GM13976 (cell line): Measurements from ENCODE around the gene ULK3.
A peak's percentile ranks its signal among the peaks of the same experiment; 100 is the strongest.

Experiments used
- DNase-seq: peaks from one replicate; pipeline ENCODE4 v3.0.0; 2012; ENCODE audit warnings: low spot score
- in situ Hi-C: fragments of 300-500 bp; cut with MboI; formaldehyde crosslinking; loops from one replicate; pipeline ENCODE4 v1.12.0; 2022; ENCODE audit warnings: low sequenced_read_pairs, mixed read lengths, inconsistent platforms; ENCODE audit not compliant: unreplicated experiment
- TF ChIP-seq, protein P1 (sequence below): IDR thresholded peaks from 2 replicates; pipeline ENCODE4 v1.5.1; 2012; ENCODE audit warnings: borderline replicate concordance, mild to moderate bottlenecking; ENCODE audit not compliant: insufficient read depth; ENCODE audit errors: extremely low read depth, missing control alignments, control extremely low read depth

ULK3 gene

DNA sequence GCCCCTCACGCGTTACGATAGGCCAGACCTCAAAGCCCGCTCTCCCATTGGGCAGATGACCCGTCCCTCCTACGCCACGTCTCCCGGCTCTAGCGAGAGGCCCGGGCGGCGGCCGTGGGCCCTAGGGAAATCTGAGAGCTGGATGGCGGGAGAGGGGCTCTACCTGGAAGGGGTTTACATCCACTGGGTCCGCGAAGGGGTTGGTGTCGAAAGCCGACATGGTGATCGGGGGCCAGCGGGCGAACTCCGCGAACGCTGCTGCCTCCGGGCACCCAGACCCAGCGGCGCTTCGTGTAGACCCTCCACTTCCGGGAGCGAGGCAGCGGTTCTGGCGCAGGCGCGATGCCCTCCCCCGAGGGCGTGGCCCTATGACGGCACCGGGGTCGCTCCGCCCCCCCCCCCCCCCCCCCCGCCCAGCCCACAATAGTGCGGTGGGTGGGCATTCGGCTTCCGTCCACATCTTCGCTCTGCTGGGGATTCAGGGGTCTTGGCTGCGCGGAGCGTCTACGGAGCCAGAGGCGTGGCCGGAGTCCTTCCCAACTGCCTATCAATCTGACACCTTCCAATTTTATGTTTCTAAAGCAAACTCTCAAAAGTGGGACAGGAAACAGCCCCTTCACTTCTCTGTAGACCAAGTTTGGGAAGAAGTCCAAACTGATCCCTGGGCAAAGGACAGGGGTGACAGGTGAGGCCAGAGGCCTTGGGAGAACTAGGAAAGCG is 30.2 kb upstream of the ULK3 start, which contains the start of gene SCAMP2:
Gene SCAMP2 (minus strand): TSS at position 330 of the 720 bp plus-strand sequence. CDS start 110 bp downstream, at position 220.
- in situ Hi-C loops: no loop called here
- TF ChIP-seq, protein P1, sequence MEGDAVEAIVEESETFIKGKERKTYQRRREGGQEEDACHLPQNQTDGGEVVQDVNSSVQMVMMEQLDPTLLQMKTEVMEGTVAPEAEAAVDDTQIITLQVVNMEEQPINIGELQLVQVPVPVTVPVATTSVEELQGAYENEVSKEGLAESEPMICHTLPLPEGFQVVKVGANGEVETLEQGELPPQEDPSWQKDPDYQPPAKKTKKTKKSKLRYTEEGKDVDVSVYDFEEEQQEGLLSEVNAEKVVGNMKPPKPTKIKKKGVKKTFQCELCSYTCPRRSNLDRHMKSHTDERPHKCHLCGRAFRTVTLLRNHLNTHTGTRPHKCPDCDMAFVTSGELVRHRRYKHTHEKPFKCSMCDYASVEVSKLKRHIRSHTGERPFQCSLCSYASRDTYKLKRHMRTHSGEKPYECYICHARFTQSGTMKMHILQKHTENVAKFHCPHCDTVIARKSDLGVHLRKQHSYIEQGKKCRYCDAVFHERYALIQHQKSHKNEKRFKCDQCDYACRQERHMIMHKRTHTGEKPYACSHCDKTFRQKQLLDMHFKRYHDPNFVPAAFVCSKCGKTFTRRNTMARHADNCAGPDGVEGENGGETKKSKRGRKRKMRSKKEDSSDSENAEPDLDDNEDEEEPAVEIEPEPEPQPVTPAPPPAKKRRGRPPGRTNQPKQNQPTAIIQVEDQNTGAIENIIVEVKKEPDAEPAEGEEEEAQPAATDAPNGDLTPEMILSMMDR: no peak
- DNase-seq: peak; percentile 97

DNA sequence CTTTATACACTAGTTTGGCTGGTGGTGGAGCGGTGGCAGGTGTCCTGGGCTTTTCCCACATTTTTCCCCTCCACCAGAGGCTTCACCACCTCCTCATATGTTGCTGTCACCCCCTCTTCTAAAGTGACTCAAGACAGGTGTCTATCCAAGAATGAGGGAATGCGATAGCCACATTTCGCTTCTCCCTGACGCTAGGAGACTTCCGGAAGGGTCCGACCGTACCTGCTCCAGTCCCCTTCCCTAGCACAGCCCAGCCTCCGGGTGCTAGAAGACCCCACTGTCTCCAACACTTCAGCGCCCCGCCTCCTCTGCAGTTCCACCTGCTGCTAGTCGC is 29.7 kb upstream of the ULK3 start:
- TF ChIP-seq, protein P1: no peak
- DNase-seq: no peak
- in situ Hi-C loops: no loop called here

DNA sequence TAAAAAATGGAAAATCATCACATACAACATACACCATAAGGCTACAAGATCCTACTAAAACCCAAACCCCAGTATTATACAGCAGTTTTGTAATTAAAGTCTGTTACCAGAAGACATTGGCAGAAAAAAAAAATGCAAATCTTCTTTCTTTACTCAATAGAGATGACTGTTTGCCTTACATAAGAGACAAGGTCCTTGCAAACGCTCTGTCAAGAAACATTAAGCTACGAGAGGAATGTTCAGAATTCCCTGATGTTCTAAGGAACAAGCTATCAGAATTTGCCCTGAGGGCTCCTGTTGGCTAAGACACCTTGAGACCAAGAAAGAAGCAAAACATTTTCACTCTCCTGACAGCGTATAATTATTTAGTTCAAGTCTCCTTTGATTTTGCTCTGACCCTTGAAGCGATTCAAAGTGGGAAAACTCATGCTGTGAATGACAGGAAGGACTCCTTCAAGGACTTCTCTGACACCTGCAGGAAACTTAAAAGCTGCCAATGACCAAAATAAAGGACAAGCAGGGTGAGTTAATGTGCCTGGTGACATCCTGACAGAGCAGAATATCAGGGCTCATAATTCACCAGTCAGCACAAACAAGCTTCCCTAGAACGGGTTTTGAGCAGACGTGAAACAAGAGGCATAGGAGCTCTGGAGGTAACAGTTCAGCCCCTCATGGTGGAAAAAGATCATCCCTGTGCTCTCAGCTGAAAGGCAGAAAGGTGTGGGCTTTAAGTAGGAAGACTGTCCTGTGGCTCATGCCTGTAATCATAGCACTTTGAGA is 27.7 kb upstream of the ULK3 start:
- DNase-seq: no peak
- TF ChIP-seq, protein P1: no peak
- in situ Hi-C loops: no loop called here

DNA sequence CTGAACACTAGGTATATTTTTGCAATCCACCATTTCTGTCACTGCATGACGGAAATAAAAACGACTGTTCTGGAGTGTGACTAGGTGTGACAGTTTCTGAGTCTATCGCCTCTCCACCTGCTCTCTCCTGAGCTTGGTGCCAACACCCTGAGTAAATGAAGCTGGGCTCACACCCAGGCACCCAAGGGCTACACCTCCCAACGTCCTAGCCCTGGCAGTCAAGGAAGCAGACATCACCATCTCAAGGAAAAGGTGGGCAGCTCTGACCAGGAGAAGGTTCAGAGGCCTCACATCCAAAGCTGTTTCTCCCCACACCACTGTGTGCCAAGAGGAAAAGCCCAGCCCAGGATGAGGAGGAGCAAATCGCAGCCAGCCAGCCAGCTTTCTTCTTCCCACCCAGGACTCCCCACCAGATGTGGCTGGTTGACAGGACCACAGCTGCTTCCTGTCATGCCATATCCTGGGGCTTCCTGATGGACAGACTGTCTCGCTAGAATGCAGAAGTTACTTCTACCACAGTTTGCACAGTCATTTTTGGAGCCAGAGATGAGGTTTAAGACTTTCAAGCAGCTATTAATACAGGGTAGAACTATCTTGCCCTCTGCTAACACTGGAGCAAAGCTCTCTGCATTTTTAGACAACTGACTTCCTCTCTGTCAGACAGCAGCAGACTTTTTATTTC is 26.9 kb upstream of the ULK3 start:
- in situ Hi-C loops: no loop called here
- peak; percentile 81 for DNase-seq
- TF ChIP-seq, protein P1: no peak

DNA sequence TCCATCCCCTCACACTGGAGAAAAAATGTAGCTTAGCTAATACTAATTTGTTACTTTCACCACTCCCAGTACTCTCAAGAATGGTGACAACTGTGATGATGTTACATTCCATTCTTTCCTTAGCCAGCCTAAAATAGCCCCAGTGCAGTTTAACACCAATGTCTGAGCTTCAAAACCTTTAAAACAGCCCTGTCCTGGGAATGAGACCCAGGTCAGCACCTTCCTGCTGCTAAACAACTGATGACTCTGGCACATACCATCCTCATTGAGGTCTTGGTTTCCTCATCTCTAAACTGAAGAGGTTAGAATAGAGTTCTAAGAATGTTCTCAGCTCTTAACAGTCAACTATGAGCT is 26.4 kb upstream of the ULK3 start:
- DNase-seq: no peak
- TF ChIP-seq, protein P1: no peak
- in situ Hi-C loops: no loop called here

DNA sequence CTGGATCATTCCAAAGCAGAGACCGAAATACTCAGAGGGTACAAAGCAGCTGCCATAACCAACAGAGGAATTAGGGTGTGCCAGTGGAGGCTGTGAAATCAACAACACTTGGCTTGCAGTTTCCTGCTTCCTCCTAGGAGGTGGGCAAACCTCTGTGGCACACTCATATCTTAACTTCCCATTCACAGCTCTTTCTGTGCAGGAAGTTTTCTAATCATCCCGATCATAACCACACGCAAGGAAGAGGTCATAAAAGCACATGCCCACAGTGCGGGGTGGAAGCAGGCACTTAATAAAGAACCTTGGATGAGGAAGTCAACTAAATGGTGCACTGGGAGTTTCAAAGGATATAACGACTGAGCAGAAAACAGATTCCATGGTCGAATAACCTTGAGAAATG is 25.1 kb upstream of the ULK3 start:
- in situ Hi-C loops: no loop called here
- DNase-seq: no peak
- TF ChIP-seq, protein P1: no peak
